ENCODE measurements around the gene PUS1. TPM values are rescaled to one million over a fixed set of nuclear protein-coding genes. Genes with fewer than 3 reads are reported as not detected.

The PUS1 gene
- total and polyA plus RNA-seq, 2 of the 8 experiments (the other 6 are each of a cell fraction or from before 2014, with no cell fraction given): 48.1 to 81.2 TPM

DNA sequence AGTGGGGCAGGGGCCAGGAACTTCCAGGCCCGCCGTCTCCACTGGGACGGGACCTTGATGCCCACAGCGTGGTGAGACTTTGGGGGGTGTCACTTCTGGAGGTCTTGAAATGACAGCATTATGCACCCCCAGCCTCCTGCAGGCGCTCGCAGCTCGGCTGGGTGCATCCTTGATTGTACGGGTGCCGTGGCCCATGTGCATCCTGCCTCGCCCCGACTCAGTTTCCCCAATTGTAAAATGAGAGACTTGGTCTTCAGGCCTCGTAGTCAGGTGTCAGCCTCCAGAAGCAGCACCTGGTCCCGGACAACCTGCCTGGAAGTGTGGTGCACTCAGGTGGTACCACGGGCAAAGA lies 8.9 kb upstream of the PUS1 start:
- no peak overlapping the region for H3K4me3 ChIP-seq (ENCODE audit: extremely low read depth in 1 of 4, insufficient read depth in 2 of 4, low read depth in 3 of 4, low read length in 4 of 4)

More for the DNA sequence above, 8.9 kb upstream of the PUS1 start:
- Histone ChIP-seq H3K27me3 (replicated peaks in 1 of 4; ENCODE audit: control insufficient read depth in 3 of 4, extremely low read depth in 1 of 4, insufficient read depth in 3 of 4, low read length in 3 of 4) (no peaks in the 10 kb centered on the region), H2AFZ (ENCODE audit: low read length) (no peak overlapping the region), H3K4me1 (replicated peaks in 1 of 4; ENCODE audit: control insufficient read depth in 3 of 4, insufficient read depth in 4 of 4, low read length in 3 of 4) (no peaks in the 10 kb centered on the region), H2BK20ac (ENCODE audit: low read length) (no peak overlapping the region), H3K14ac (ENCODE audit: insufficient read length) (no peak overlapping the region), H4K5ac (ENCODE audit: insufficient read length, low read depth, low read length) (no peak overlapping the region), H3K23me2 (ENCODE audit: low read depth, low read length) (peaks cover 4% of the 10 kb centered on the region; the same call in 1 of the 2 replicates), H2BK15ac (ENCODE audit: low read length) (no peak overlapping the region), H4K20me1 (replicated peaks in 1 of 2; ENCODE audit: control insufficient read depth in 1 of 2, insufficient read depth in 2 of 2, low read length in 2 of 2) (peaks cover 0 to 11% of the 10 kb centered on the region in 2 experiments), H4K91ac (replicated peaks; ENCODE audit: insufficient read length, low read length) (no peak overlapping the region), H3K27ac (ENCODE audit: low read depth, low read length) (no peak overlapping the region), H3K56ac (replicated peaks; ENCODE audit: insufficient read length, low read depth, low read length) (no peak overlapping the region), H2BK12ac (ENCODE audit: low read depth, low read length) (no peak overlapping the region), H3K4me2 (ENCODE audit: insufficient read depth in 1 of 2, low read depth in 2 of 2, low read length in 2 of 2) (no peak overlapping the region), H2BK5ac (ENCODE audit: low read depth, low read length) (no peak overlapping the region; the same call in 1 of the 2 replicates), H3K9me3 (ENCODE audit: insufficient read depth in 2 of 2, low read depth in 1 of 2, low read length in 1 of 2) (no peaks in the 10 kb centered on the region), H3K36me3 (ENCODE audit: control insufficient read depth in 2 of 4, insufficient read depth in 4 of 4, low read length in 3 of 4) (peaks cover 7 to 38% (median 20%) of the 10 kb centered on the region in 4 experiments), H2AK5ac (ENCODE audit: low read depth, low read length) (no peak overlapping the region), H2BK120ac (replicated peaks; ENCODE audit: low read depth, low read length) (no peak overlapping the region), H3K79me2 (ENCODE audit: control insufficient read depth in 1 of 2, insufficient read depth in 2 of 2, low read length in 2 of 2) (no peaks in the 10 kb centered on the region), H4K8ac (ENCODE audit: extremely low read depth, insufficient read depth, low read length) (no peak overlapping the region; the same call in 1 of the 2 replicates), H3K4ac (replicated peaks; ENCODE audit: insufficient read length, low read depth, low read length) (no peak overlapping the region), H3K79me1 (ENCODE audit: low read depth, low read length) (no peaks in the 10 kb centered on the region), H3K9ac (replicated peaks in 1 of 4; ENCODE audit: extremely low read depth in 1 of 4, low read depth in 3 of 4, low read length in 3 of 4) (no peak overlapping the region), H3K23ac (ENCODE audit: insufficient read length) (no peak overlapping the region), H3K18ac (ENCODE audit: extremely low read depth, low read length) (no peak overlapping the region)
- CTCF ChIA-PET (ENCODE audit: partially characterized antibody): interaction anchor here (0.9 to 1.2 kb wide), 2 partner anchors 10 to 123 kb away, joined by 3 to 4 read pairs; no protein-coding TSS in a partner anchor
- WGBS, 2 experiments (ENCODE audit: extremely low coverage in 1 of 2, insufficient coverage in 1 of 2, insufficient read length in 1 of 2, insufficient replicate concordance in 2 of 2, low coverage in 1 of 2, low lambda C conversion rate in 2 of 2, missing lambda C conversion rate in 1 of 2): 95% methylated on average over 14 of the region's 14 CpGs; no CpG with 5 or more reads in 1 of the 2 experiments
- FAIRE-seq (no peak), DNase-seq (ENCODE audit: low read depth in 1 of 2, low spot score in 2 of 2) (no peak)
- POLR2A ChIA-PET (ENCODE audit: partially characterized antibody): interaction anchor here (1.8 to 4.8 kb wide), 3 partner anchors 8 to 66 kb away, joined by 4 to 33 read pairs (median 27); partner anchors contain the start of gene PUS1
- no peak for TF ChIP-seq SUZ12 (IDR thresholded peaks at IDR 0.05; ENCODE audit: low read length)
